Measurements from ENCODE around the gene CITED1.
"Not testable (repeated sequence)": the region's sequence is repeated elsewhere in the genome, so short reads cannot be mapped to it uniquely, and the experiment has no call there.

Gene CITED1, protein sequence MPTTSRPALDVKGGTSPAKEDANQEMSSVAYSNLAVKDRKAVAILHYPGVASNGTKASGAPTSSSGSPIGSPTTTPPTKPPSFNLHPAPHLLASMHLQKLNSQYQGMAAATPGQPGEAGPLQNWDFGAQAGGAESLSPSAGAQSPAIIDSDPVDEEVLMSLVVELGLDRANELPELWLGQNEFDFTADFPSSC

DNA sequence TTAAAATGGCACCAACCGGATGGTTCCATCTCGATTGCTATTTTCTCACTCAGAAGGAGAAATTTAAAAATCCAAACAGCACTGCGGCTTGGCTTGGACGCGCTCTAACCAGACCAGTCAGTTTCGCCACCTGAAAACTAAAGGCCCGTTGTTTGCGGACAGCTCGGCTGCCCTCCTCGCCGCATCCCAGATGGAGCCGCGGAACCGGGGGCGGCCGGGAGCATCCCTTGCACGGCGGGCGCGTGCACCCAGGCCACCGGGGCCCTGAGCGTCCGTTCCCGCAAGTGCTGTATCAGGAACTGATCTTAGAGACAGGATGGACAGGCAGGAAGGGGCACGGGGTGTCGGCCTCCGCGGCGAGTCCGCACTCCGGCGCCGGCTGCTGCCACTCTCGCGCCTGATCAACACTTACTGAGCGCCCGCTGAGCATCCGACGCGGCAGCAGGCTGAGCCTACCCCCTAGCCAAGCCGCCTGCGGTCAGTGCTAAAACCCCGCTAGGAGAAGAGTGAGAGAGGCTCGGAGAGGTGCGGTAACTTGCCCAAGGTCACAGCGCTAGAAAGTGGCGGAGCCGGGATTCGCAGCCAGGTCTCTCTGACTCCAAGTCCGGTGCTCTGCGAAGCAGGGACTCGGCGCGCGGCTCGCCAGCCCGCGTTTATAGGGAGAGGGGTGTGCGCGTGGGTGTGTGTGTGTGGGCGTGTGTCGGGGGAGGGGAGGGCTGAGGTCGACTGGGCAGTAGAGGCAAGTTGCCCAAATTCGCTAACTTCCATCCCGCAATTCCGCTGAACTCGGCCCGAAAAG lies at the start of gene CITED1:
TSS of gene CITED1 (minus strand) at position 629 of the 799 bp plus-strand sequence. CDS start 3,045 bp downstream, outside the sequence.
- DNase-seq (ENCODE audit: low spot score), result no peak

- no peak for DNase-seq (ENCODE audit: low spot score)
Observed at GRCh38 chrX:72352786-72353185, 47.1 kb upstream of the CITED1 start.

DNA sequence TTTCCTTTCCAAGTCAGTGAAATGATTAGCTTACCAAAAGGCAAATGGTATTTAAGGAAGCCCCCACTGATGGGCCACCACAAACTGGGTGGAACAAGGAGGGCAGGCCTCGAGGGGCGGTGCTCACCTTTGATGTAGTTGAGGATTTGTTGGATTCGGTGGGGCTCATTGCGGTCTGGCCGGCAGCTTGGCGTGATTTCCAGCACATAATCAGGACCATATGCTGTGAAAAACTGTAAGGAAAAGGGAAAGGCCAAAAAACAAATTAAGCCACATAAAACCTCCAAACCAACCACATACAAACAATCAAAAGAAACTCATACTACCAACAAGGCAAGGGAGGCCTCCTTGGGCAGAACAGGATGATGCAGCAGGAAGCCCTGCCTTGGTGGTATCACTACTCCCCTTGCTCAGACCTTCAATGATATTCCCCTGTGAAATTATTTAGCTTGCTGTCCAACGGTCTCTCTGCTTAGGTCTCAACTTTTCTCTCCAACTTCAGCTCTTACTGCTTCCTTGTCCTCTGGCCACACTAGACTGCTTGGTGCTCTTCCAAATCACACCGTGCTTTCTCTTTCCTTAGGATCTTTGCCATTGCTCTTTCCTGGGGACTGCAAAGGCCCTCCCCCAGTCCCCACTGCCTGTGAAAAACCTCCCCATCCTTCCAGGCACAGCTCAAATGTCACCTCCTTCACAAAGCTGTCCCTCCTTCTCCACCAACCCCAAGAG lies 46.1 kb upstream of the CITED1 start:
- no peak for DNase-seq (ENCODE audit: low spot score)

DNA sequence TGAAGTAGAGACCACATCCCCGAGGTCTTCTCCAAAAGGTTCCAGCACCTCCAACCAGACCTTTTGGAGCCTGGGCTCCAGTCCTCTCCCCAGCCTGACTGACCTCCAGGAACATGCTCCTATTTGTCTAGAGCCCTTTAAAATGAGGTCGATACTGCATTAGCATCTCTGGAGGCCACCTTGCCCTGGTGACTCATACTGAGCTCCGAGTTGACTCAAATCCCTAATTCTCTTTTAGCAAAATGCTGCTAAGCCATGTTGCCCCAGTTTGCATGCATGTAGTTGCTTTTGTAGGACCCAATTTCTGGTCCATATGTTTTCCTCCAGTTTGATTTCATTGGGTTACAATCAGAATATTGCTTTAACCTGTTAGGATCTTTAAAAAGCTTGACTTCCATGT lies 43.5 kb upstream of the CITED1 start:
- no peak for DNase-seq (ENCODE audit: low spot score)

DNA sequence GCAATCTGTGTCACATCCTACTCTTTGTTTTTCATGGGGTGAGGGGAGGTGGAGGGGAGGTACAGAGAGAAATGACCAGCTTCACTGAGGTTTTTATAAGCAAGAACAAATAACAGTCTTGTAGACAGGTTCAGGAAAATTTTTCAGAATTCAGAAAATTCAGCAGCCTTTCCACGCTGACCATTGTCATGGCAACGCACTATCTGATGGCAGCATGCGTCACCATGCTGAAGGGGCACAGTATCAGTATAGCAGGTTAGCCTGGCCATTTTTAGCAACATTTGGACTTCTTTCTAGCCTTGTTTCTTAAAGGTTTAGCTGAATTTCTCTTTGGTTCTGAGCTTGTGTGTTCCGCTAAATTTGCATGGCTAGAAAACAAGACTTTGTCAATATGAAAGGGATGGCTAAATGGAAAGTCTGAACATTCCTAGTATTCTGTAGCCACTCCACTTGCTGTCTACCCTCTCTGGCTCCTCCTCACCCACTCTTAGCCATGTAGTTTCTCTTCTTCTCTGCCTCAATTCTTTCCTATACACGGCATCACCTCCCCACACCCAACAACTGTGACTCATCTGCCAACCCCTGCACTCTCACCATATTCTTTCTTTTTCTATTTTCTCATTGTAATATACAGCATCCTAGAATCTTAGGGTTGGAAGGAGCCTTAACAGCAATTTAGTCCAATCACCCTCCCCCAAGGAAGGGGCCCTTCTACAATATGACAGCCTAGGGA lies 42.7 kb upstream of the CITED1 start:
- DNase-seq (ENCODE audit: low spot score), result no peak

- DNase-seq (ENCODE audit: low spot score), result no peak
Observed at GRCh38 chrX:72347366-72347765, 41.7 kb upstream of the CITED1 start.

GRCh38 chrX:72346302-72346949 lies 40.7 kb upstream of the CITED1 start:
- DNase-seq (ENCODE audit: low spot score), result no peak

- DNase-seq (ENCODE audit: low spot score), result no peak
Observed at GRCh38 chrX:72340626-72341025, 34.9 kb upstream of the CITED1 start.

DNA sequence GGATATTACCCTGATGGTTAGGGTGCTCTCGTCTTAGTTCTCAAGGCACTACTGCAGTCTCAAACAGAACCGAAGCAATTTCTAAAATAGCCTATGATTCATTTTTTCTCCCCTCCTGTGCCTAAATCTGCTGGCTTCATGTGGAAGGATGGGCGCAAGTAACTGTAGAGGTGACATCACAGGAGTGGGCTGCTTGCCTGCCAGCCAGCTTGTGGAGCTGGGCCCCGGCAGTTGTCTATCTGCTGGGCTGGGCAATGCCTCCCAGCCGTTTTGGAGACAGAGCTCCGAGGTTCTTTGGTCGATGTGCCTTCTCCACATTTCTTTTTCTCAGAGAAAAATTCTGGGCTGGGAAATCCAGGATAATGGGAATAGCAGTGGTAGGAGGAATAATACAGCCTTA lies 34.3 kb upstream of the CITED1 start:
- DNase-seq (ENCODE audit: low spot score), result no peak

DNA sequence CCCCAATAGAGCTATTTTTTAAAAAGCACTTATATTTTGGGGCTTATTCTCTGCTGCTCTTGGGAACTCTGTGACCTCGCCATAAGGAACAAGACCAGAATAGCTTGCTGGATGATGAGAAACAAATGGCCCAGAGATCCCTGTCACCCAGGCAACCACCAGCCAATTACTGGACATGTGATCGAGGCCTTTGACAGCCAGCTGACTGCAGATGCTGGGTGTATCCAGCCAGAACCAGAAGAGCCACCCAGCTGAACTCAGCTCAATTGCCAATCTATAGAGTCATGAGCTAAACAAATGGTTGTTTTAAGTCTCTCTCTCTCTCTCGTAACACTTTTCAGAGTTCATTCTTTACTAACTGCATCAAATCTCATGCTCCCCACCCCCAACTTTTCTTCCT lies 24.4 kb upstream of the CITED1 start:
- DNase-seq (ENCODE audit: low spot score), result no peak

DNA sequence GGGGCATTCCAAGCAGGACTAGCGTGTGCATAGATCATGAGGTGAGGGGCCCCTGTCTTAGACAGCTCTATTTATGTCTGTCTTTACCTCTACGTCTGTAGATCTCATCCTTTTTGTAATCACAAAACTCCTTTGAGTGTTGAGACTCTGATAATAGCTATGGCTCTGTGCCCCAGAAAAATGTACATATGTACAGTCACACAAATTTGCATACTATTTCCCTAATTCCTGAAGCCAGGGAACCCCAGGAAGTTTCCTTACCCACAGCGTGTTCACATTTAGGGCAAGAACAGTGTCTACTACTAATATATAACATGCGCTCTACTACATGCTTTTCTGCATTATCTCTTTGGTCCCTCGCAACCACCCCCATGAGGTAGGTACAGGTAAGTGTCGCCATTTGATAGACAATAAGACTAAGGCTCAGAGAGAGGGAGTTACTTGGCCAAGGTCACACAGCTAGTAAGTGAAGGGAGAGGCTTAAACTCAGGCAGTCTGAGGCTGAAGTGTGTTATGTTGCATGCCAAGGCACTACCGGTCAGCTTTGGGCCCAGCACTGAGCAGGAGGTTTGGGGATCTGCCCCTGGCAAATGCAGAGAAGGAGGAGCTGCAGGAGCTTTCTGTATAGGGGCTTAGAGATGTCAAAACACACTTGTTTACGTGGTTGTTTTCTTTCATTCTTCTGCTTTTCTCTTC lies 21.0 kb upstream of the CITED1 start:
- DNase-seq (ENCODE audit: low spot score), result no peak

GRCh38 chrX:72319651-72320050 lies 13.9 kb upstream of the CITED1 start:
- not testable (repeated sequence) for DNase-seq (ENCODE audit: low spot score)

- DNase-seq (ENCODE audit: low spot score), result no peak
Observed at GRCh38 chrX:72317139-72317538, 11.4 kb upstream of the CITED1 start.

DNA sequence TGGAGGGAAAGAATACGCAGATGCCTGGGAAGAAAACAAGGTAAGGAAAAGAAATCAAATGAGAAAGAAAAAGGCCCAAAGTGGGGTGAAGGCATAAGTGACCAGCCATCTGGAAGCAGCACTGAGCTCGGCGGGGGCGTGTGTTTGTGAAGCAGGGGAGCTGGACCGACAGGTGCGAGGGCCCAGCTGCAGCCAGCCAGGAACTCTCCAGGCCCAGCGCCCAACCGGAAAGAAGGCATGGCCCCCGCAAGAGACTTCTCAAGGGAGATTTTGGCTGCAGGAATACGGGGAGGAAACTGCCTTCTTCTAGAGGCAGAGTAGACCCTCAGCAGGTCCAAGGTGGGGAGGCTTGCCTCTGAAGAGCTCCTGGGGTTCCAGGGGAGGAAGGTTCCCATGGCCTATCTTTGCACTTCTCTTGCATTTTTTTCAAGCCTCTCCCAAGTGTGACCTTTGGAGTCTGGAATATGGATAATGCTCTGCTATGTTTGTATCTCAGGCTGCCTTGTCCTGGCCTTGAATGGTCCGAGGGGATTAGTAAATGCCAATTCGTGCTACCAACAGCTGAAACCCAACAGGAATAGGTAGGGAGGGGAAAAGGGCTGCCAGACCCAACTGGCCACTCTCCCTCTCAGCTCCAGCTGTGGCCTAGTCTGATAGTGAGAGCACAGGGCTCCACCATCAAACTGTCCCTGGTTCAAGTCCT lies 10.8 kb upstream of the CITED1 start:
- no peak for DNase-seq (ENCODE audit: low spot score)

GRCh38 chrX:72314881-72315280 lies 9.2 kb upstream of the CITED1 start:
- DNase-seq (ENCODE audit: low spot score), result no peak

DNA sequence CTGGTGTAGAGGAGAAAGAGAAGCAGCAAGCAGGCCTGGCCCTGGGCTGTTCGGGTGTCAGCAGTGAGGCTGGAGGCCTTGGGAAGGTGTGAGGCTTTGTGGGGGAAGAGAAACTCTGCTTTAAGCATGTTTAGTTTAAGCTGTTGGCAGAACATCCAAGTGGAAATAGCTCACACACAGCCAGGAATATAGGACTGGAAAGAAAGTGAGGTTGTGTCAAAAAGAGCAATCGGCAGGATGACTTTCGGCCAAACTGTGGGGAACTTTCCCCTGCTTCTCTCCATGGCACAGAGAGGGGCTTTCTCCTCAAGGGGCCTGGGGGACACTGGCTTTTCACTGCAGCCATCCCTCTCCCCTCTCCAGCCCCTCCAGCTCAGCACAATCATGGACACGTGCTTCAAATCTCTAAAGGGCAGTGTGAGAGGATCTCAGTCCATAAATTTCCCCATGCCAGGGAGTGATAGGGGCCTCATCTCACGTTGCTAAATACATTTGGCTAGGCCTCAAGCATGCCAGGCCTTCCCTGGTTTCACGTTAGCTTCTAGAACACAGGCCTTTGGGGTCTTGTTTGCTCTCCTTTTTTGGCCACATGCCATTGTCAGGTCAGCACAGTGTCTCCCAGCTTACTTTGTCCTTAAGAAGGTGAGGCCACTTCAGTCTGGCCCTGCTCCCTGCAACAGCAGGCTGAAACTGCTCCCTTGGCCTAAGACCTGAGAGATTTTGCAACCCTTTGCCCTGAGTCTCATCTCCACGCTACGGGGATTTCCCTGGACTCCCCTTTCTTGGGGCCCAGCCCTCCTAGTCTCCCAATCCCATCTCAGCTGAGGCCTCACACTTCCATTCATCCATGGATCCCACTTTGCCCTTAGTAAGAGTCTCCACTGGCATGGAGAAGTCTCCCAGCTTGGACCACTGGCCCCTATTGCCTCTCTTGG lies 8.3 kb upstream of the CITED1 start:
- DNase-seq (ENCODE audit: low spot score), result no peak

DNA sequence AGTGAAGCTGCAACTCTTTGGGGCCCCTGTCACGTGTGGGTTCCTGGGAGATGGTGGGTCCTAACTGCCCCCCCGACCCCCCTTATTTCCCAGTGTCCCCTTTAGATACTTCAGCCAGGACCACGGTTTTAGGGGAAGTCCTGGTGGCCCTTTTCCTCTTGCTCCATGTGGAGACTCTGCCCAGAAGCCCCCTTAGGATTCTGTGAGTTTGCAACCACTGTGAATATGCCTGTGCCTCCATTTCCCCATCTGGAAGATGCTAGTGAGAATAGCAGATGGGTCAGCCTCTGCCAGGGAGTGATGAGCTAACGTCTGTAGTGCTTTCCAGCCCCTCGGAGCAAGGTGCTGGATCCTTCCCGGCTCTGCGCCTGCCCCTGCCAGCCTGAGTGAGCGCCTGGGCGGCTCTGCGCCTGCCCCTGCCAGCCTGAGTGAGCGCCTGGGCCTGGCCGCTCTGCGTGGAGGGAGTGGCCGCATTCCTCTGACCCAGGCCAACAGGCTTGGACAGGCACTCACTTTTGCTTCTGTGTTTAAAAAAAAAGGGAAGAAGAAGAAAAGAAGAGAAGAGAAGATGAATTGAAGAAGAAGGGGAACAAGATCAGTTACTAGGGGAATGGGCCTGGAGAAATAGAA lies 6.7 kb upstream of the CITED1 start:
- no peak for DNase-seq (ENCODE audit: low spot score)

GRCh38 chrX:72309297-72310071 lies 3.8 kb upstream of the CITED1 start:
- DNase-seq (ENCODE audit: low spot score), result no peak
